ENCODE measurements around the gene SIM2. TPM values are rescaled to one million over a fixed set of nuclear protein-coding genes. Genes with fewer than 3 reads are reported as not detected.
"Not testable (repeated sequence)": the region's sequence is repeated elsewhere in the genome, so short reads cannot be mapped to it uniquely, and the experiment has no call there.

Gene SIM2
- total and polyA plus RNA-seq, 9 donors: 0.01 to 0.23 (median 0.11) TPM; not detected in 4

DNA sequence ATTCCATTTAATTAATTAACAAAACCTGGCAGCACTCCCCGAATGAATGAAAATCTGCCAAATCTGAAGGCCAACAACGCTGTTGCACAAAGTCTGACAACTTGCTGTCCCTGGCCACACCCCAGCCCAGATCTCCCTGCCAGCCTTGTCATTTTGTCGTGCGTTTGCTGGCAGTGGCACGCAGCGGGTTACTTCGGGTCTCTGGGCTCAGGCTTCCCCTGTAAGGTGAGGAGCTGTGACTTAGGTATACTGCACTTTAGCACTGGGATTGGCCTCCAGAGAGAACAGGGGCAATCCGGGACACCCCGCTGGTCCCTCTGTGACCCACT is 34.3 kb upstream of the SIM2 start:
- Histone ChIP-seq H3K27ac (no peak overlapping the region), H3K4me3 (no peak overlapping the region), H3K4me1 (ENCODE audit: insufficient read depth) (no peaks in the 10 kb centered on the region), H3K9me3 (no peaks in the 10 kb centered on the region), H3K36me3 (no peaks in the 10 kb centered on the region), H3K27me3 (no peaks in the 10 kb centered on the region)
- TF ChIP-seq POLR2A (IDR thresholded peaks at IDR 0.05) (no peak), EP300 (IDR thresholded peaks at IDR 0.05) (no peak)
- TF ChIP-seq, protein P1, sequence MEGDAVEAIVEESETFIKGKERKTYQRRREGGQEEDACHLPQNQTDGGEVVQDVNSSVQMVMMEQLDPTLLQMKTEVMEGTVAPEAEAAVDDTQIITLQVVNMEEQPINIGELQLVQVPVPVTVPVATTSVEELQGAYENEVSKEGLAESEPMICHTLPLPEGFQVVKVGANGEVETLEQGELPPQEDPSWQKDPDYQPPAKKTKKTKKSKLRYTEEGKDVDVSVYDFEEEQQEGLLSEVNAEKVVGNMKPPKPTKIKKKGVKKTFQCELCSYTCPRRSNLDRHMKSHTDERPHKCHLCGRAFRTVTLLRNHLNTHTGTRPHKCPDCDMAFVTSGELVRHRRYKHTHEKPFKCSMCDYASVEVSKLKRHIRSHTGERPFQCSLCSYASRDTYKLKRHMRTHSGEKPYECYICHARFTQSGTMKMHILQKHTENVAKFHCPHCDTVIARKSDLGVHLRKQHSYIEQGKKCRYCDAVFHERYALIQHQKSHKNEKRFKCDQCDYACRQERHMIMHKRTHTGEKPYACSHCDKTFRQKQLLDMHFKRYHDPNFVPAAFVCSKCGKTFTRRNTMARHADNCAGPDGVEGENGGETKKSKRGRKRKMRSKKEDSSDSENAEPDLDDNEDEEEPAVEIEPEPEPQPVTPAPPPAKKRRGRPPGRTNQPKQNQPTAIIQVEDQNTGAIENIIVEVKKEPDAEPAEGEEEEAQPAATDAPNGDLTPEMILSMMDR (IDR thresholded peaks at IDR 0.05): no peak
- 64 to 71% (median 67%) methylated on average over 9 of the region's 9 CpGs for WGBS, 3 donors
- DNase-seq: no peak
- intact Hi-C loops (cut with DNase I): loop anchor here in 1 of 4 donors (5.0 kb wide), 1 partner anchor 247 kb away; no protein-coding TSS in a partner anchor

GRCh38 chr21:36665806-36666205 is 33.1 kb upstream of the SIM2 start:
- TF ChIP-seq POLR2A (IDR thresholded peaks at IDR 0.05) (no peak), EP300 (IDR thresholded peaks at IDR 0.05) (no peak)
- TF ChIP-seq, protein P1 (IDR thresholded peaks at IDR 0.05): no peak
- no peaks in the 10 kb centered on the region for H3K36me3 ChIP-seq

DNA sequence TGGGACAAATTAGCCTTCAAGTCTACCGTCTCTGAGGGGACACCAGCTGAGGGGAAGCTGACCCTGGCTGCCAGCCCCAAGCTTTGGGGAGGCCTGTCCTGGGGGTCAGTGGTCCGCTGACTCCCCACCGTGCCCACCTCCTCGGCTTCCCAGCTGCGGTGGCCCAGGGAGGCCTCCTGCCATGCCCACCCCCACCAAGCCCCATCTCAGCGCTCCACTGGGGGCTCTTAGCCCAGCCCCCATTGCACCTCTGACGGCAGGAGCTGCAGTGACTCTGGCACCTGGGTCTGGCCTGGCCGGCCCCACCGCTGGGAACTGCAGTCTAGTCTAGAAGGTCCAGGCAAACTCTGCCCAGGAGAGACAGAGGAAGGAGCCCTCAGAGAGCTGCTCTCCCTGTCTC is 30.2 kb upstream of the SIM2 start:
- intact Hi-C loops (cut with DNase I): no loop called here
- H3K27me3 ChIP-seq: no peaks in the 10 kb centered on the region
- WGBS, 3 donors: 73 to 88% (median 78%) methylated on average over 7 to 9 of the region's 9 CpGs

More at GRCh38 chr21:36665806-36666205, 33.1 kb upstream of the SIM2 start:
- H3K4me3 ChIP-seq: no peak overlapping the region
- no peak overlapping the region for H3K27ac ChIP-seq
- H3K9me3 ChIP-seq: no peaks in the 10 kb centered on the region
- intact Hi-C loops (cut with DNase I): no loop called here
- DNase-seq: no peak
- WGBS, 3 donors: 82 to 88% (median 83%) methylated on average over 6 of the region's 6 CpGs
- H3K27me3 ChIP-seq: no peaks in the 10 kb centered on the region
- H3K4me1 ChIP-seq (ENCODE audit: insufficient read depth): no peaks in the 10 kb centered on the region

DNA sequence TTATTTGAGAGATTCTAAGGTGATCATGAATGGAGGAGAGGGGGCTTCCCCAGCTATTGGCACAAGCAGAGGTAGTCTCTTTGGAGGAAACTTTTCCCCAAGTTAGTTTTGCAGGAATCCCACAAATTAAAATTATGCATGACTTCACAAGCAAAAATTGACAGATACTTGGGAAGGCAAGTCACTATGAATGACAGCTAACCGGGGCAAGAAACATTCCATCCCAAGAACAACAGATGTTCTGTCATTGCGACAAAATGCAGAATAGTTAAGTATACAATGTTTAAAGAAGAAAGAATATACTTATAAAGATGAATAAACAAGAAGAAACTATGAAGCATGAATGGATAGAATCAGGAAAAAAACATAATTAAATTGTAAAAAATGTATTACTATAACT is 27.1 kb upstream of the SIM2 start:
- DNase-seq: no peak
- Histone ChIP-seq H3K9me3 (peaks cover 0 to 4% of the 10 kb centered on the region in 2 donors), H3K27ac (no peak overlapping the region), H3K36me3 (no peaks in the 10 kb centered on the region), H3K27me3 (no peaks in the 10 kb centered on the region), H3K4me1 (ENCODE audit: insufficient read depth) (no peaks in the 10 kb centered on the region), H3K4me3 (no peak overlapping the region)
- 80 to 84% (median 81%) methylated on average over 2 of the region's 2 CpGs for WGBS, 3 donors
- TF ChIP-seq, protein P1 (IDR thresholded peaks at IDR 0.05): no peak
- TF ChIP-seq EP300 (IDR thresholded peaks at IDR 0.05) (no peak), POLR2A (IDR thresholded peaks at IDR 0.05) (no peak)
- intact Hi-C loops (cut with DNase I): no loop called here

More for the DNA sequence above, 30.2 kb upstream of the SIM2 start:
- TF ChIP-seq POLR2A (IDR thresholded peaks at IDR 0.05) (no peak), EP300 (IDR thresholded peaks at IDR 0.05) (no peak)
- TF ChIP-seq, protein P1 (IDR thresholded peaks at IDR 0.05): no peak
- Histone ChIP-seq H3K4me3 (no peak overlapping the region), H3K27ac (no peak overlapping the region), H3K36me3 (no peaks in the 10 kb centered on the region), H3K9me3 (no peaks in the 10 kb centered on the region), H3K4me1 (ENCODE audit: insufficient read depth) (no peaks in the 10 kb centered on the region)
- DNase-seq: no peak

DNA sequence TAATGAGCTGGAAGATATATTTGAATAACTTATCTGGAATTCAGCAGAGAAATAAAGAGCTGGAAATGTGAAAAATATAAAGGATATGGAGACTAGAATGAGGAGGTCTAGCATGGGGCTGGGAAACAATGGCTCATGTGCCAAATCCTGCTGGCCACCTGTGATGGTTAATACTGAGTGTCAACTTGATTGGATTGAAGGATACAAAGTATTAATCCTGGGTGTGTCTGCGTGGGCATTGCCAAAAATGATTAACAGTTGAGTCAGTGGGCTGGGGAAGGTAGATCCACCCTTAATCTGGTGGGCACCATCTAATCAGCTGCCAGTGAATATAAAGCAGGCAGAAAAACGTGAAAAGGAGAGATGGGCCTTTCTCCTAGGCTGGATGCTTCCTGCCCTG is 26.6 kb upstream of the SIM2 start:
- H3K9me3 ChIP-seq; H3K36me3 ChIP-seq; H3K27ac ChIP-seq; intact Hi-C loops (cut with DNase I); H3K4me3 ChIP-seq; DNase-seq; H3K27me3 ChIP-seq; H3K4me1 ChIP-seq (ENCODE audit: insufficient read depth): not testable (repeated sequence)
- WGBS, 3 donors: 66 to 75% (median 70%) methylated on average over 2 of the region's 2 CpGs
